Measurements from ENCODE around the gene CLDN5. TPM values are rescaled to one million over a fixed set of nuclear protein-coding genes. Genes with fewer than 3 reads are reported as not detected.

The CLDN5 gene
- total RNA-seq, 1 experiment from 2014 or later = 0.44 TPM

GRCh38 chr22:19568337-19569275 is 44.4 kb upstream of the CLDN5 start:
- Mint-ChIP-seq H3K27ac (no peak overlapping the region), H3K9me3 (peaks cover 0 to 3% of the 10 kb centered on the region in 2 experiments; a peak in 2 of 5 replicates), H3K36me3 (ENCODE audit: insufficient read depth in 1 of 3, low read depth in 3 of 3) (no peaks in the 10 kb centered on the region), H3K4me3 (no peak overlapping the region), H3K4me1 (peaks cover 12 to 15% of the 10 kb centered on the region in 2 experiments), H3K27me3 (ENCODE audit: low read depth) (peaks cover 9% of the 10 kb centered on the region)
- H3K27me3 ChIP-seq (ENCODE audit: insufficient read depth, low read length) = no peaks in the 10 kb centered on the region
- no peak for DNase-seq
- H3K4me2 ChIP-seq (ENCODE audit: insufficient read depth, insufficient read length, low read length) = no peak overlapping the region
- H2AK5ac ChIP-seq (ENCODE audit: insufficient read length, low read length) = no peak overlapping the region
- no CpG with 5 or more reads among the region's 9 CpGs for whole genome bisulfite sequencing (ENCODE audit: extremely low coverage, insufficient read length, low lambda C conversion rate)
- no peak overlapping the region for H2BK5ac ChIP-seq (ENCODE audit: insufficient read length, low read length)
- H3K79me1 ChIP-seq (ENCODE audit: insufficient read depth, low read depth, low read length, poor library complexity, severe bottlenecking) = no peaks in the 10 kb centered on the region
- no peak overlapping the region for H2BK15ac ChIP-seq (ENCODE audit: low read depth, low read length)
- H4K20me1 ChIP-seq (ENCODE audit: control insufficient read depth, insufficient read depth, insufficient read length) = no peaks in the 10 kb centered on the region
- H4K91ac ChIP-seq (ENCODE audit: insufficient read length, low read depth, low read length) = no peak overlapping the region
- no peaks in the 10 kb centered on the region for H3K79me2 ChIP-seq (ENCODE audit: insufficient read depth, low read length)
- H2AFZ ChIP-seq (ENCODE audit: low read length) = no peak overlapping the region
- no peak overlapping the region for H4K5ac ChIP-seq (ENCODE audit: insufficient read length, low read depth, low read length)
- H2BK20ac ChIP-seq (ENCODE audit: low read depth, low read length, poor library complexity, severe bottlenecking) = no peak overlapping the region
- no peak overlapping the region for H3K18ac ChIP-seq (ENCODE audit: insufficient read length, low read depth, low read length)
- H3K9me3 ChIP-seq (ENCODE audit: control insufficient read depth, low read depth, low read length) = no peaks in the 10 kb centered on the region
- no peak overlapping the region for H3K4ac ChIP-seq (ENCODE audit: low read depth, low read length)
- H3T11ph ChIP-seq (ENCODE audit: low read length) = no peak overlapping the region
- no peak for TF ChIP-seq CTCF (conservative IDR thresholded peaks at IDR 0.05)
- no peak overlapping the region for H3K14ac ChIP-seq (ENCODE audit: insufficient read depth, low read length)
- H3K23ac ChIP-seq (ENCODE audit: insufficient read length, low read depth, low read length) = no peak overlapping the region
- no peak overlapping the region for H3K27ac ChIP-seq (ENCODE audit: insufficient read length, low read depth, low read length)
- H3K23me2 ChIP-seq (ENCODE audit: insufficient read length, low read depth, low read length, poor library complexity, severe bottlenecking) = no peaks in the 10 kb centered on the region
- H3K4me1 ChIP-seq (ENCODE audit: insufficient read depth, low read length) = no peaks in the 10 kb centered on the region
- H4K8ac ChIP-seq (replicated peaks; ENCODE audit: insufficient read length, low read depth, low read length) = no peak overlapping the region
- no peak overlapping the region for H2BK12ac ChIP-seq (ENCODE audit: insufficient read length, low read depth, low read length)
- H3K9ac ChIP-seq (ENCODE audit: extremely low read depth, insufficient read length, low read length) = no peak overlapping the region
- H2BK120ac ChIP-seq (ENCODE audit: low read depth, low read length, poor library complexity, severe bottlenecking) = no peak overlapping the region
- no peak overlapping the region for H3K56ac ChIP-seq (ENCODE audit: insufficient read length, low read depth, low read length)

Data from H9 (cell line).